NCI-H460 (cell line): ENCODE measurements around the gene ALK. TPM values are rescaled to one million over a fixed set of nuclear protein-coding genes. Genes with fewer than 3 reads are reported as not detected.

ENCODE experiments used
- DNase-seq: peaks from one replicate; pipeline ENCODE4 v3.0.0-alpha.2; 2016; ENCODE audit warnings: low read depth; ENCODE audit errors: extremely low read depth
- total RNA-seq: library from RNA; depleted of rRNA; stranded (reverse); fragments of >200 nt; shearing (Covaris generic); gene quantifications from 2 replicates; pipeline ENCODE4 v1.2.3, GENCODE V29; 2014

ALK gene
- total RNA-seq, 1 experiment from 2014 or later = 0.02 TPM

- DNase-seq = no peak
These were observed 404.0 kb downstream of the ALK start for GRCh38 chr2:29517413-29517812.

- DNase-seq = no peak
These were observed 404.6 kb downstream of the ALK start for GRCh38 chr2:29516767-29517166.

- DNase-seq = no peak
These were observed 411.5 kb downstream of the ALK start for GRCh38 chr2:29509878-29510277.

GRCh38 chr2:29509397-29509796, 412.0 kb downstream of the ALK start:
- DNase-seq = no peak

GRCh38 chr2:29504746-29505145, 416.6 kb downstream of the ALK start:
- no peak for DNase-seq

- no peak for DNase-seq
These were observed 418.9 kb downstream of the ALK start for GRCh38 chr2:29502460-29502911.

- DNase-seq = no peak
These were observed 424.0 kb downstream of the ALK start for GRCh38 chr2:29497375-29497774.

- no peak for DNase-seq
These were observed 425.2 kb downstream of the ALK start for GRCh38 chr2:29496198-29496597.

GRCh38 chr2:29495536-29496060, 425.8 kb downstream of the ALK start:
- DNase-seq = no peak

- DNase-seq = no peak
These were observed 426.3 kb downstream of the ALK start for GRCh38 chr2:29495068-29495467.

GRCh38 chr2:29492701-29493100, 428.7 kb downstream of the ALK start:
- no peak for DNase-seq

- no peak for DNase-seq
These were observed 431.3 kb downstream of the ALK start for GRCh38 chr2:29490045-29490444.

GRCh38 chr2:29489568-29489967, 431.8 kb downstream of the ALK start:
- no peak for DNase-seq

- DNase-seq = no peak
These were observed 433.3 kb downstream of the ALK start for GRCh38 chr2:29487967-29488555.

GRCh38 chr2:29485631-29486030, 435.8 kb downstream of the ALK start:
- no peak for DNase-seq

- DNase-seq = no peak
These were observed 436.3 kb downstream of the ALK start for GRCh38 chr2:29485117-29485516.

- no peak for DNase-seq
These were observed 438.5 kb downstream of the ALK start for GRCh38 chr2:29482867-29483266.

GRCh38 chr2:29482348-29482747, 439.0 kb downstream of the ALK start:
- DNase-seq = no peak

- DNase-seq = no peak
These were observed 440.1 kb downstream of the ALK start for GRCh38 chr2:29481313-29481712.

- peak; percentile 22 for DNase-seq
These were observed 441.0 kb downstream of the ALK start for GRCh38 chr2:29480426-29480825.

- DNase-seq = no peak
These were observed 442.0 kb downstream of the ALK start for GRCh38 chr2:29479401-29479800.

- no peak for DNase-seq
These were observed 442.7 kb downstream of the ALK start for GRCh38 chr2:29478641-29479040.

- DNase-seq = no peak
These were observed 444.2 kb downstream of the ALK start for GRCh38 chr2:29477186-29477585.
